CD4-positive, alpha-beta memory T cell (primary cell): Measurements from ENCODE around the gene ZDHHC13. TPM values are rescaled to one million over a fixed set of nuclear protein-coding genes. Genes with fewer than 3 reads are reported as not detected.

ENCODE experiments used
- CTCF ChIA-PET: fragments of 350-600 bp; sonication (Branson Sonifier 250); formaldehyde crosslinking; loops from one replicate; lab custom pipeline; 2021; ENCODE audit warnings: inconsistent platforms; ENCODE audit not compliant: partially characterized antibody; lab: Charles Lee
- POLR2A ChIA-PET: fragments of 350-600 bp; sonication (Branson Sonifier 250); formaldehyde crosslinking; loops from one replicate; lab custom pipeline; 2021; ENCODE audit not compliant: partially characterized antibody; lab: Charles Lee
- DNase-seq, 5 donors: peaks; one replicate each; pipeline versions ENCODE4 v3.0.0 to v3.0.0-alpha.2; 2020 to 2022; ENCODE audit warnings: mixed read lengths in 1 of 5
- H3K27ac ChIP-seq: one replicate; pipeline ENCODE4 v1.7.0; 2013; ENCODE audit warnings: low read depth, low read length
- H3K27me3 ChIP-seq: 2 replicates; pipeline ENCODE4 v1.7.0; 2013; ENCODE audit warnings: mild to moderate bottlenecking, low read length, moderate library complexity; ENCODE audit not compliant: insufficient read depth
- H3K36me3 ChIP-seq: 2 replicates; pipeline ENCODE4 v1.7.0; 2013; ENCODE audit warnings: mild to moderate bottlenecking, low read length, moderate library complexity; ENCODE audit not compliant: insufficient read depth
- H3K4me1 ChIP-seq: 2 replicates; pipeline ENCODE4 v1.7.0; 2013; ENCODE audit warnings: mild to moderate bottlenecking, low read length, moderate library complexity; ENCODE audit not compliant: insufficient read depth
- H3K4me3 ChIP-seq, 2 donors: one replicate each; pipeline ENCODE4 v1.7.0; 2013; ENCODE audit warnings: low read length in 2 of 2, mild to moderate bottlenecking in 1 of 2
- H3K9me3 ChIP-seq, 2 donors: one replicate each; pipeline ENCODE4 v1.7.0; 2013; ENCODE audit warnings: low read length in 2 of 2, control low read depth in 1 of 2; ENCODE audit not compliant: control insufficient read depth in 1 of 2
- H3K27ac Mint-ChIP-seq, 7 donors: one replicate each; pipeline ENCODE4 v1.8.0; 2020 to 2021; ENCODE audit warnings: mixed read lengths in 7 of 7, mild to moderate bottlenecking in 6 of 7, inconsistent platforms in 3 of 7, moderate library complexity in 3 of 7
- H3K27me3 Mint-ChIP-seq, 2 donors: one replicate each; pipeline ENCODE4 v1.8.0; 2020 to 2021; ENCODE audit warnings: mixed read lengths in 2 of 2
- H3K36me3 Mint-ChIP-seq, 2 donors: one replicate each; pipeline ENCODE4 v1.8.0; 2020 to 2021; ENCODE audit warnings: mixed read lengths in 2 of 2, inconsistent platforms in 1 of 2, mild to moderate bottlenecking in 1 of 2
- H3K4me1 Mint-ChIP-seq, 4 donors: one replicate each; pipeline ENCODE4 v1.8.0; 2020 to 2021; ENCODE audit warnings: mixed read lengths in 4 of 4, mild to moderate bottlenecking in 1 of 4
- H3K4me3 Mint-ChIP-seq, 8 donors: one replicate each; pipeline ENCODE4 v1.8.0; 2020 to 2021; ENCODE audit warnings: mixed read lengths in 8 of 8, mild to moderate bottlenecking in 7 of 8, moderate library complexity in 6 of 8, inconsistent platforms in 3 of 8
- H3K9me3 Mint-ChIP-seq, 8 donors: one replicate each; pipeline ENCODE4 v1.8.0; 2020 to 2021; ENCODE audit warnings: mixed read lengths in 8 of 8, mild to moderate bottlenecking in 5 of 8, inconsistent platforms in 3 of 8, moderate library complexity in 1 of 8
- intact Hi-C: fragments of 100-400 bp; cut with micrococcal nuclease; formaldehyde crosslinking; loops from one replicate; pipeline ENCODE4 v1.15.1; 2023
- polyA plus RNA-seq, 2 donors: library from polyadenylated mRNA; unstranded; fragments of 300-500 nt; fragmentation: Illumina TruSeq; gene quantifications; one replicate each; pipeline ENCODE4 v1.2.3, GENCODE V29; 2021
- total RNA-seq, 2 experiments: library from RNA; stranded (reverse); gene quantifications; one replicate each; pipeline ENCODE4 v1.2.3, GENCODE V29; 2021

The ZDHHC13 gene
- total and polyA plus RNA-seq, 4 experiments from 2014 or later, result 9.4 to 16.1 (median 15.4) TPM

DNA sequence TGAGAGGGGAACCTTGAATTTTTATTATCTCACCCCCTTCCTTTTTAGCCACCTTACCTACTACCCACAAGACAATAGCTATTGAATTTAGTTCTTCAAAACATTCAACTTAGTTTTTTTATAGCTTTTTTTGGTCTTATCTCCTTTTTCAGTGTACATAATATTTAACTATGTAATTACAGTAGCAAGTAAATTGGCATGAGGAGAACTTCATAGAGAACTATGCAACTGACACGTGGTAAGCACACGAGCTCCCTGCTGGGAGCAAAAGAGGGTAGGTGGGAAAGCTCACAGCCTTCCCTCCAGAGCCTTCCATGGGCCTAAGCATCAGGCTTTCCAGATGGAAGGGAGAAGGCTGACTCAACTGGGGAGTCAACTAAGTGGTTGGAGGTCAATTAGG, 22.1 kb upstream of the ZDHHC13 start:
- DNase-seq, result no peak
- H3K4me3 ChIP-seq, result no peak overlapping the region
- Mint-ChIP-seq H3K27me3 (peaks cover 20 to 35% of the 10 kb centered on the region in 2 donors), H3K4me3 (no peak overlapping the region), H3K27ac (no peak overlapping the region), H3K36me3 (no peaks in the 10 kb centered on the region), H3K9me3 (no peaks in the 10 kb centered on the region), H3K4me1 (peaks cover 0 to 1% (median 0%) of the 10 kb centered on the region in 4 donors)
- H3K9me3 ChIP-seq, result no peaks in the 10 kb centered on the region
- intact Hi-C loops, result no loop called here
- no peak overlapping the region for H3K27ac ChIP-seq
- no peaks in the 10 kb centered on the region for H3K27me3 ChIP-seq
- CTCF ChIA-PET, result no interaction called here
- POLR2A ChIA-PET, result no interaction called here
- H3K36me3 ChIP-seq, result no peaks in the 10 kb centered on the region
- H3K4me1 ChIP-seq, result no peaks in the 10 kb centered on the region

- H3K4me1 Mint-ChIP-seq, result no peaks in the 10 kb centered on the region
- Histone ChIP-seq H3K27me3 (no peaks in the 10 kb centered on the region), H3K27ac (no peak overlapping the region), H3K4me3 (no peak overlapping the region), H3K4me1 (no peaks in the 10 kb centered on the region), H3K36me3 (no peaks in the 10 kb centered on the region), H3K9me3 (no peaks in the 10 kb centered on the region)
- ChIA-PET POLR2A (no interaction called here), CTCF (no interaction called here)
- no peak for DNase-seq
- peaks cover 16 to 24% of the 10 kb centered on the region in 2 donors for H3K27me3 Mint-ChIP-seq
- H3K36me3 Mint-ChIP-seq, result no peaks in the 10 kb centered on the region
- peaks cover 0 to 9% (median 4%) of the 10 kb centered on the region in 8 donors for H3K9me3 Mint-ChIP-seq
- intact Hi-C loops, result no loop called here
- no peak overlapping the region for H3K27ac Mint-ChIP-seq
- no peak overlapping the region for H3K4me3 Mint-ChIP-seq
These were observed 17.9 kb upstream of the ZDHHC13 start for GRCh38 chr11:19099093-19099492.

- CTCF ChIA-PET, result interaction anchor here (1.3 kb wide), 1 partner anchor 24 kb away, joined by 3 read pairs; no protein-coding TSS in a partner anchor
- Mint-ChIP-seq H3K27me3 (peaks cover 18% of the 10 kb centered on the region in 2 donors), H3K36me3 (no peaks in the 10 kb centered on the region), H3K9me3 (peaks cover 0 to 9% (median 4%) of the 10 kb centered on the region in 8 donors), H3K4me3 (no peak overlapping the region), H3K27ac (no peak overlapping the region), H3K4me1 (no peaks in the 10 kb centered on the region)
- Histone ChIP-seq H3K9me3 (no peaks in the 10 kb centered on the region), H3K4me3 (no peak overlapping the region), H3K4me1 (no peaks in the 10 kb centered on the region), H3K36me3 (no peaks in the 10 kb centered on the region), H3K27me3 (no peaks in the 10 kb centered on the region), H3K27ac (no peak overlapping the region)
- intact Hi-C loops, result no loop called here
- POLR2A ChIA-PET, result no interaction called here
- DNase-seq, result no peak
These were observed 16.1 kb upstream of the ZDHHC13 start for GRCh38 chr11:19100885-19101284.

- no peaks in the 10 kb centered on the region for H3K27me3 ChIP-seq
- Mint-ChIP-seq H3K4me1 (no peaks in the 10 kb centered on the region), H3K27me3 (peaks cover 13 to 16% of the 10 kb centered on the region in 2 donors), H3K27ac (no peak overlapping the region), H3K4me3 (no peak overlapping the region), H3K9me3 (peaks cover 0 to 9% (median 4%) of the 10 kb centered on the region in 8 donors), H3K36me3 (no peaks in the 10 kb centered on the region)
- ChIA-PET CTCF (no interaction called here), POLR2A (no interaction called here)
- no peaks in the 10 kb centered on the region for H3K9me3 ChIP-seq
- DNase-seq, result no peak
- intact Hi-C loops, result no loop called here
- no peak overlapping the region for H3K27ac ChIP-seq
- no peaks in the 10 kb centered on the region for H3K4me1 ChIP-seq
- H3K4me3 ChIP-seq, result no peak overlapping the region
- H3K36me3 ChIP-seq, result no peaks in the 10 kb centered on the region
These were observed 15.0 kb upstream of the ZDHHC13 start for GRCh38 chr11:19101796-19102520.

GRCh38 chr11:19102521-19102900, 14.5 kb upstream of the ZDHHC13 start:
- intact Hi-C loops, result no loop called here
- Histone ChIP-seq H3K27ac (no peak overlapping the region), H3K9me3 (no peaks in the 10 kb centered on the region), H3K4me3 (no peak overlapping the region), H3K36me3 (no peaks in the 10 kb centered on the region), H3K27me3 (no peaks in the 10 kb centered on the region), H3K4me1 (no peaks in the 10 kb centered on the region)
- Mint-ChIP-seq H3K4me1 (no peaks in the 10 kb centered on the region), H3K4me3 (no peak overlapping the region), H3K27me3 (peaks cover 11 to 14% of the 10 kb centered on the region in 2 donors), H3K27ac (no peak overlapping the region), H3K36me3 (no peaks in the 10 kb centered on the region), H3K9me3 (peaks cover 0 to 9% (median 4%) of the 10 kb centered on the region in 8 donors)
- CTCF ChIA-PET, result no interaction called here
- POLR2A ChIA-PET, result no interaction called here
- DNase-seq, result no peak

- Histone ChIP-seq H3K27me3 (no peaks in the 10 kb centered on the region), H3K4me3 (no peak overlapping the region), H3K4me1 (no peaks in the 10 kb centered on the region), H3K9me3 (no peaks in the 10 kb centered on the region), H3K27ac (no peak overlapping the region), H3K36me3 (no peaks in the 10 kb centered on the region)
- Mint-ChIP-seq H3K9me3 (peaks cover 0 to 9% (median 4%) of the 10 kb centered on the region in 8 donors), H3K4me1 (no peaks in the 10 kb centered on the region), H3K27me3 (peaks cover 8 to 13% of the 10 kb centered on the region in 2 donors), H3K27ac (no peak overlapping the region), H3K36me3 (no peaks in the 10 kb centered on the region), H3K4me3 (no peak overlapping the region)
- DNase-seq, result no peak
- CTCF ChIA-PET, result no interaction called here
- intact Hi-C loops, result no loop called here
- POLR2A ChIA-PET, result no interaction called here
These were observed 12.0 kb upstream of the ZDHHC13 start for GRCh38 chr11:19105011-19105410.

DNA sequence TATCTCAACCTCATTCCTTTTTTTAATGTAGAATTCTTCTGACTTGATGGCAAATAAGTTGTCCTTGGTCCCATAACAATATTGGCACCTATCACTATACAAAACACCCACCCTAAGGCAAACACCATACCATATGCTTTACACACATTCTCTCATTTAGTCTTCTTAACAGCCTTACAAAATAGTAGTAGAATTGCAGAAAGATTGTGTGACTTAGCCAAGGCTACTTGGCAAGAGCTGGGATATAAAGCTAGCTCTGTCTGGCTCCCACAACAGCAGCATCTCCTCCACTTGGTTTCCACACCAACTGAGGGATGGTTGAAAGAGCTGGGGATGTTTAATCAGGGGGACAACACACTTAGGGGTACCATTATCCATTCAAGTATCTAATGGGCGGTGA, 9.8 kb upstream of the ZDHHC13 start:
- intact Hi-C loops, result no loop called here
- no peaks in the 10 kb centered on the region for H3K4me1 ChIP-seq
- Mint-ChIP-seq H3K4me3 (peak overlapping the region in 1 of 8 donors; percentile 10), H3K27me3 (peaks cover 5 to 16% of the 10 kb centered on the region in 2 donors), H3K9me3 (peaks cover 0 to 2% (median 0%) of the 10 kb centered on the region in 8 donors), H3K4me1 (no peaks in the 10 kb centered on the region), H3K36me3 (no peaks in the 10 kb centered on the region), H3K27ac (no peak overlapping the region)
- ChIA-PET POLR2A (interaction anchor here (1.0 kb wide), 1 partner anchor 13 kb away, joined by 3 read pairs; no protein-coding TSS in a partner anchor), CTCF (interaction anchor here (0.8 kb wide), 1 partner anchor 26 kb away, joined by 3 read pairs; no protein-coding TSS in a partner anchor)
- no peaks in the 10 kb centered on the region for H3K9me3 ChIP-seq
- H3K36me3 ChIP-seq, result no peaks in the 10 kb centered on the region
- H3K27me3 ChIP-seq, result no peaks in the 10 kb centered on the region
- H3K27ac ChIP-seq, result no peak overlapping the region
- no peak overlapping the region for H3K4me3 ChIP-seq
- no peak for DNase-seq
